Mesothelial cell of epicardium (in vitro differentiated cells): ENCODE results near the gene ARL6IP6. TPM values are rescaled to one million over a fixed set of nuclear protein-coding genes. Genes with fewer than 3 reads are reported as not detected.

ENCODE experiments used
- DNase-seq, 2 experiments: peaks; one replicate each; pipeline ENCODE4 v3.0.0; 2021; ENCODE audit warnings: low spot score in 2 of 2; ENCODE audit not compliant: unreplicated experiment in 2 of 2
- H3K27ac Mint-ChIP-seq: 2 replicates; pipeline ENCODE4 v1.8.0; 2021; ENCODE audit warnings: mixed read lengths
- H3K27me3 Mint-ChIP-seq: 2 replicates; pipeline ENCODE4 v1.8.0; 2021; ENCODE audit warnings: low read depth, mixed read lengths
- H3K36me3 Mint-ChIP-seq: 2 replicates; pipeline ENCODE4 v1.8.0; 2021; ENCODE audit warnings: mixed read lengths
- H3K4me1 Mint-ChIP-seq: 2 replicates; pipeline ENCODE4 v1.8.0; 2021; ENCODE audit warnings: mixed read lengths
- H3K4me3 Mint-ChIP-seq: 2 replicates; pipeline ENCODE4 v1.8.0; 2021; ENCODE audit warnings: mild to moderate bottlenecking, moderate library complexity, mixed read lengths
- H3K9me3 Mint-ChIP-seq: 2 replicates; pipeline ENCODE4 v1.8.0; 2021; ENCODE audit warnings: mixed read lengths
- total RNA-seq: library from RNA; stranded (reverse); gene quantifications from 3 replicates; pipeline ENCODE4 v1.2.1, GENCODE V29; 2021
- TF ChIP-seq, protein P1 (sequence below): fragments of 200-600 bp; sonication (generic); IDR thresholded peaks from one replicate; pipeline ENCODE4 v1.5.0; 2021; ENCODE audit warnings: antibody characterized with exemption; ENCODE audit not compliant: unreplicated experiment

The ARL6IP6 gene
- total RNA-seq, 1 donor from 2014 or later, result 22.3 TPM

DNA sequence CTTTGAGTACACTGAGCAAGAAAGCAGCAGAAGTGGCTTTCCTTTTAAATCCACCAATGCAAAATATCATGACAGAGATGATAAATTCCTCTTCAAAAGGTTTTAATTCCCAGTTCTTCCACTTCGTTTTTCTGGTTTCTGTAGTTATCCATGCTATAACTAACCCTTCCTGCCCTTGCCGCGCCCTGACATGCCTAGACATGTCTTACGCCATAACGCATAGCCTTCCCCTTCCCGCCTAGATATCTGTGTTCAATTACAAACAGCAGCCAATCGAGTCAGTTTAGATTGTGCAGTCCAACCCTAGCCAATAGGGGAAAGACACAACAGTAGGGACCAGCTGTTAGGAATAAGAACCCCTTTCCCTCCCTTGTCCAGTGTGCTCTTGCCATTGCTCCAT, 17.2 kb upstream of the ARL6IP6 start:
- TF ChIP-seq, protein P1, sequence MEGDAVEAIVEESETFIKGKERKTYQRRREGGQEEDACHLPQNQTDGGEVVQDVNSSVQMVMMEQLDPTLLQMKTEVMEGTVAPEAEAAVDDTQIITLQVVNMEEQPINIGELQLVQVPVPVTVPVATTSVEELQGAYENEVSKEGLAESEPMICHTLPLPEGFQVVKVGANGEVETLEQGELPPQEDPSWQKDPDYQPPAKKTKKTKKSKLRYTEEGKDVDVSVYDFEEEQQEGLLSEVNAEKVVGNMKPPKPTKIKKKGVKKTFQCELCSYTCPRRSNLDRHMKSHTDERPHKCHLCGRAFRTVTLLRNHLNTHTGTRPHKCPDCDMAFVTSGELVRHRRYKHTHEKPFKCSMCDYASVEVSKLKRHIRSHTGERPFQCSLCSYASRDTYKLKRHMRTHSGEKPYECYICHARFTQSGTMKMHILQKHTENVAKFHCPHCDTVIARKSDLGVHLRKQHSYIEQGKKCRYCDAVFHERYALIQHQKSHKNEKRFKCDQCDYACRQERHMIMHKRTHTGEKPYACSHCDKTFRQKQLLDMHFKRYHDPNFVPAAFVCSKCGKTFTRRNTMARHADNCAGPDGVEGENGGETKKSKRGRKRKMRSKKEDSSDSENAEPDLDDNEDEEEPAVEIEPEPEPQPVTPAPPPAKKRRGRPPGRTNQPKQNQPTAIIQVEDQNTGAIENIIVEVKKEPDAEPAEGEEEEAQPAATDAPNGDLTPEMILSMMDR, result no peak
- Mint-ChIP-seq H3K27ac (no peak overlapping the region), H3K36me3 (peaks cover 43% of the 10 kb centered on the region), H3K27me3 (no peaks in the 10 kb centered on the region), H3K4me1 (peaks cover 8% of the 10 kb centered on the region), H3K4me3 (no peak overlapping the region), H3K9me3 (peaks cover 28% of the 10 kb centered on the region)
- DNase-seq, result no peak

DNA sequence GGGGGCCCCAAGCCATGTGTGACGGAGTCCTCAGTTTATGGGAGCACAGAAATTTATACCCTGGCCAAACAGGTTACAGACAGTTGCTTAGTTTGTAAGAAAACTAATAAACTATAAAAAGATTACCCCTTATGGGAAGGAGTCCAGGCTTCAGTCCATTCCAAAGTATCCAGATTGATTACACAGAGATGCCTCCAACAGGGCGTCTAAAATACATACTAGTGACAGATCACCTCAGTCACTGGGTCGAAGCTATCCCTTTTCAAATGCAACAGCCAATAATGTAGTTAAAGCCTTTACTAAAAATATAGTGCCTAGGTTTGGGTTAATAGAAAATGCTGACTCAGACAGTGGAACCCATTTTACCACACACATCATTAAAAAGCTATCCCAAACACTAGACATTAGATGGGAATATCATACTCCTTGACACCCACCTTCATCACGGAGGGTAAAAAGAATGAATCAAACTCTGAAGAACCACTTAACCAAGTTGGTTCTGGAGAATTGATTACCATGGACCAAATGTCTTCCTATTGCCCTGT, 11.9 kb upstream of the ARL6IP6 start:
- Mint-ChIP-seq H3K27ac (no peak overlapping the region), H3K9me3 (peaks cover 29% of the 10 kb centered on the region), H3K27me3 (no peaks in the 10 kb centered on the region), H3K36me3 (peaks cover 66% of the 10 kb centered on the region), H3K4me3 (no peak overlapping the region), H3K4me1 (peaks cover 2% of the 10 kb centered on the region)
- TF ChIP-seq, protein P1, result no peak
- DNase-seq, result no peak

DNA sequence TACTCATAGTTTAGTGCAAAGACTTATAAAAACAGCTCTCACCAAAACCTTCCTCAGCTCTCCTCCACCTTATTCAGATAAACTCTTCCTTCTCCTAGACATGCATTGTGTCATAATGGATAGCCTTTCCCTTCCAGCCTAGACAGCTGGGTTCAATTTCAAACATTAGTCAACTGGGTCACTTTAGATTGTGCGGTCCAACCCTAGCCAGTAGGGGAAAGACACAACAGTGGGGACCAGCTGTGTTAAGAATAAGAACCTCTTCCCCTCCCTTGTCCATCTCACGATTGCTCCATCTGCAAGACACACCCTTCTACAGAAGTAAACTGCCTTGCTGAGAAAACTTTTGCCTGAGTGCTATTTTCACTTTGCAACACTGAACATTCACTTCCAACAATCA, 9.7 kb upstream of the ARL6IP6 start:
- H3K36me3 Mint-ChIP-seq, result peaks cover 55% of the 10 kb centered on the region
- no peak overlapping the region for H3K4me3 Mint-ChIP-seq
- TF ChIP-seq, protein P1, result no peak
- H3K27ac Mint-ChIP-seq, result no peak overlapping the region
- peaks cover 2% of the 10 kb centered on the region for H3K4me1 Mint-ChIP-seq
- peaks cover 8% of the 10 kb centered on the region for H3K9me3 Mint-ChIP-seq
- no peaks in the 10 kb centered on the region for H3K27me3 Mint-ChIP-seq
- DNase-seq, result no peak

DNA sequence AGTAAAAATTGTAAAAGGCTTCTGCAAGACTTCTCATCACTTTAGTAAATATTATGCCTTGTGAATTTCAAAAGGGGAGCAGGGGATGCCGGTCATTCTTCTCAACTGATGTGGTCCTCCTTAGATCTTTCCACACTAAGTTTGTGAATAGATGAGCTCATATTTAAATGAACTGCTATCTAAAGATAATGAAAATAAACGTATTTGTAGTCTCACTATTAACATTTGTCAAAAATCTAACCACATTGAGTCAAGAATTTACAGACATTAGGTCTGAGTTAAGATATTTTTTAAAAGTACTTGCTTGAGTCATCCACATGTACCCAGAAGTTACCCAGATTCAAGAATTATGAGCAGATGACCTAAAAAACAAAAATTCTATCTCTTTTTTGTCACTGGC, 7.7 kb upstream of the ARL6IP6 start:
- no peak for DNase-seq
- Mint-ChIP-seq H3K36me3 (peaks cover 53% of the 10 kb centered on the region), H3K27ac (no peak overlapping the region), H3K4me3 (no peak overlapping the region), H3K4me1 (peaks cover 9% of the 10 kb centered on the region), H3K27me3 (no peaks in the 10 kb centered on the region), H3K9me3 (peaks cover 8% of the 10 kb centered on the region)
- TF ChIP-seq, protein P1, result no peak

DNA sequence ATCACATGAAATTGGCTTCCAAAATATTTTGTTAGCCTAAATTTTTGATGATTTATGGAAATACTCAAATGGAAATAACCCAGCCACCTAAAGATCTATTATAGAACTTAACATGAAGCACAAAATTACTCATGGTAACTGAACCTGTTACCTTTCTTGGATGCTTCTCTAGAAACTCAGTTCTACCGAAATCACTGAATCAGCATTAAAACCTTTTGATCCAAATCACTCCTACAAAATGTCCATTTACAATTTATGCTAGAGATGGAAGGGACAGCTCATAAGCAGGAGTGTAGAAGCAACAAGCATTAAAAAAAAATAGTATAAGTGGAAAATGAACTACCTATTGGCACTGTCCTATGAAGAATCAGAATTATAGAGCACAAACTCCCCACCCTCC, 3.3 kb upstream of the ARL6IP6 start:
- DNase-seq, result no peak
- H3K4me3 Mint-ChIP-seq, result peak overlapping the region; percentile 36
- TF ChIP-seq, protein P1, result no peak
- peaks cover 25% of the 10 kb centered on the region for H3K36me3 Mint-ChIP-seq
- H3K9me3 Mint-ChIP-seq, result no peaks in the 10 kb centered on the region
- no peaks in the 10 kb centered on the region for H3K27me3 Mint-ChIP-seq
- H3K27ac Mint-ChIP-seq, result peak overlapping the region; percentile 88
- H3K4me1 Mint-ChIP-seq, result peaks cover 29% of the 10 kb centered on the region
